IMR-90 (cell line): ENCODE measurements around the gene ZNF598. TPM values are rescaled to one million over a fixed set of nuclear protein-coding genes. Genes with fewer than 3 reads are reported as not detected.

Source experiments
- ATAC-seq: fragments of 200-7000 bp; cut with Tn5 transposase; 2 replicates; pipeline ENCODE4 v1.9.1; 2020; ENCODE audit warnings: low read depth, mild to moderate bottlenecking, moderate library complexity
- BruUV-seq: library from RNA; stranded (reverse); fragments of 400-500 nt; replicated peaks from 2 replicates; lab custom pipeline; 2021; lab: Mats Ljungman, UMichigan
- CTCF ChIA-PET: fragments of 300-600 bp; formaldehyde crosslinking; extraction: SDS; loops from one replicate; lab custom pipeline; 2021; ENCODE audit warnings: antibody characterized with exemption; lab: Yijun Ruan, JAX
- POLR2A ChIA-PET: fragments of 300-600 bp; sonication (Branson Sonifier 250); formaldehyde crosslinking; loops from one replicate; lab custom pipeline; 2022; ENCODE audit warnings: antibody characterized with exemption; ENCODE audit not compliant: unreplicated experiment; lab: Charles Lee
- DNase-seq: peaks from one replicate; pipeline ENCODE4 v3.0.0; 2013
- H2AFZ ChIP-seq: replicated peaks from 2 replicates; pipeline ENCODE3; 2013; ENCODE audit warnings: low read length, mild to moderate bottlenecking; ENCODE audit not compliant: poor library complexity
- H2AK5ac ChIP-seq: 2 replicates; pipeline ENCODE4 v1.6.1; 2013; ENCODE audit warnings: low read depth, low read length, inconsistent platforms
- H2AK9ac ChIP-seq: replicated peaks from 2 replicates; pipeline ENCODE3; 2013; ENCODE audit warnings: mild to moderate bottlenecking, low read depth, low read length, moderate library complexity; ENCODE audit not compliant: poor library complexity
- H2BK120ac ChIP-seq: 2 replicates; pipeline ENCODE4 v1.6.1; 2013; ENCODE audit warnings: low read depth, low read length, inconsistent platforms
- H2BK15ac ChIP-seq: 3 replicates; pipeline ENCODE4 v1.6.1; 2013; ENCODE audit warnings: low read depth, low read length, inconsistent platforms
- H2BK20ac ChIP-seq: 2 replicates; pipeline ENCODE4 v1.6.1; 2013; ENCODE audit warnings: low read depth, mild to moderate bottlenecking, inconsistent platforms, low read length, moderate library complexity
- H2BK5ac ChIP-seq: 2 replicates; pipeline ENCODE4 v1.6.1; 2013; ENCODE audit warnings: mild to moderate bottlenecking, low read depth, low read length, inconsistent platforms; ENCODE audit not compliant: poor library complexity, severe bottlenecking
- H3K14ac ChIP-seq: replicated peaks from 2 replicates; pipeline ENCODE4 v1.6.1; 2013; ENCODE audit warnings: low read depth, low read length, inconsistent platforms
- H3K18ac ChIP-seq: 2 replicates; pipeline ENCODE4 v1.6.1; 2013; ENCODE audit warnings: low read depth, low read length, control low read depth
- H3K23ac ChIP-seq: 2 replicates; pipeline ENCODE4 v1.6.1; 2013; ENCODE audit warnings: low read depth, low read length, inconsistent platforms
- H3K27ac ChIP-seq: 2 replicates; pipeline ENCODE4 v1.5.1; 2013; ENCODE audit warnings: mild to moderate bottlenecking, control low read depth, low read length; ENCODE audit not compliant: insufficient read depth
- H3K27me3 ChIP-seq: 2 replicates; pipeline ENCODE4 v1.6.1; 2013; ENCODE audit warnings: low read length; ENCODE audit not compliant: control insufficient read depth, insufficient read depth
- H3K36me3 ChIP-seq: 2 replicates; pipeline ENCODE4 v1.6.1; 2013; ENCODE audit warnings: low read length, mixed read lengths; ENCODE audit not compliant: control insufficient read depth, insufficient read depth
- H3K4ac ChIP-seq: 2 replicates; pipeline ENCODE4 v1.6.1; 2013; ENCODE audit warnings: low read depth, low read length, inconsistent platforms
- H3K4me1 ChIP-seq: 2 replicates; pipeline ENCODE4 v1.6.1; 2013; ENCODE audit warnings: low read length, mixed read lengths; ENCODE audit not compliant: control insufficient read depth, insufficient read depth
- H3K4me2 ChIP-seq: 2 replicates; pipeline ENCODE4 v1.6.1; 2013; ENCODE audit warnings: low read depth, mild to moderate bottlenecking, control low read depth, low read length, moderate library complexity
- H3K4me3 ChIP-seq: 2 replicates; pipeline ENCODE4 v1.5.1; 2013; ENCODE audit warnings: low read depth, mild to moderate bottlenecking, control low read depth, low read length, moderate library complexity; ENCODE audit not compliant: insufficient read depth
- H3K56ac ChIP-seq: 2 replicates; pipeline ENCODE4 v1.6.1; 2013; ENCODE audit warnings: low read length, inconsistent platforms; ENCODE audit not compliant: insufficient read depth; ENCODE audit errors: extremely low read depth
- H3K79me1 ChIP-seq, 2 experiments: 2 replicates each; pipeline ENCODE4 v1.6.1; 2013; ENCODE audit warnings: low read length in 2 of 2, inconsistent platforms in 1 of 2, low read depth in 1 of 2
- H3K9ac ChIP-seq: 2 replicates; pipeline ENCODE4 v1.6.1; 2013; ENCODE audit warnings: low read depth, low read length, control low read depth
- H3K9me1 ChIP-seq: 2 replicates; pipeline ENCODE4 v1.6.1; 2013; ENCODE audit warnings: low read length, inconsistent platforms; ENCODE audit not compliant: insufficient read depth
- H3K9me3 ChIP-seq: 2 replicates; pipeline ENCODE4 v1.6.1; 2013; ENCODE audit warnings: low read length; ENCODE audit not compliant: control insufficient read depth, insufficient read depth
- H4K20me1 ChIP-seq: 2 replicates; pipeline ENCODE4 v1.6.1; 2013; ENCODE audit warnings: low read length, inconsistent platforms; ENCODE audit not compliant: insufficient read depth
- H4K5ac ChIP-seq: 2 replicates; pipeline ENCODE4 v1.6.1; 2013; ENCODE audit warnings: mild to moderate bottlenecking, low read depth, low read length, control low read depth
- H4K8ac ChIP-seq, 2 experiments: 2 replicates each; pipeline ENCODE4 v1.6.1; 2013; ENCODE audit warnings: low read depth in 2 of 2, low read length in 2 of 2, control low read depth in 1 of 2, inconsistent platforms in 1 of 2
- H4K91ac ChIP-seq: 2 replicates; pipeline ENCODE4 v1.6.1; 2013; ENCODE audit warnings: low read depth, low read length, inconsistent platforms; ENCODE audit not compliant: insufficient read depth
- BHLHE40 ChIP-seq: fragments of 150-350 bp; IDR thresholded peaks from 2 replicates; pipeline ENCODE4 v1.6.1; 2016; ENCODE audit warnings: mild to moderate bottlenecking, low read depth, low read length
- CHD1 ChIP-seq: IDR thresholded peaks from 2 replicates; pipeline ENCODE4 v1.6.1; 2012; ENCODE audit warnings: low read depth, low read length, improper control_type of control experiment
- FOS ChIP-seq: fragments of 150-350 bp; IDR thresholded peaks from 2 replicates; pipeline ENCODE4 v1.6.1; 2016; ENCODE audit warnings: low read depth, low read length
- MAFK ChIP-seq: IDR thresholded peaks from 2 replicates; pipeline ENCODE4 v1.6.1; 2012; ENCODE audit warnings: low read depth, low read length, improper control_type of control experiment
- MAZ ChIP-seq: IDR thresholded peaks from 2 replicates; pipeline ENCODE4 v1.6.1; 2012; ENCODE audit warnings: low read depth, mild to moderate bottlenecking, low read length, improper control_type of control experiment, moderate library complexity, borderline replicate concordance
- MXI1 ChIP-seq: IDR thresholded peaks from 2 replicates; pipeline ENCODE4 v1.6.1; 2012; ENCODE audit warnings: low read depth, mild to moderate bottlenecking, low read length, moderate library complexity, borderline replicate concordance
- NFE2L2 ChIP-seq: fragments of 150-350 bp; IDR thresholded peaks from 2 replicates; pipeline ENCODE4 v1.6.1; 2016; ENCODE audit warnings: low read depth, mild to moderate bottlenecking, low read length
- RAD21 ChIP-seq: IDR thresholded peaks from 2 replicates; pipeline ENCODE4 v1.6.1; 2012; ENCODE audit warnings: low read length, improper control_type of control experiment
- SMC3 ChIP-seq: fragments of 150-350 bp; IDR thresholded peaks from 2 replicates; pipeline ENCODE4 v1.6.1; 2016; ENCODE audit warnings: low read depth, mild to moderate bottlenecking, antibody characterized with exemption, low read length, moderate library complexity
- WGBS, 2 experiments: methylation state at CpG; one replicate each; pipeline versions ENCODE4 v1.1.5 to v1.1.7; 2013; ENCODE audit warnings: missing lambda C conversion rate in 2 of 2; ENCODE audit not compliant: insufficient read length in 1 of 2; ENCODE audit errors: extremely low coverage in 2 of 2; 5-methylcytosine and 5-hydroxymethylcytosine counted together
- dilution Hi-C: fragments of 300-500 bp; cut with HindIII; formaldehyde crosslinking; loops from one replicate; pipeline ENCODE4 v1.14.3; 2018; ENCODE audit warnings: low sequenced_read_pairs; ENCODE audit not compliant: unreplicated experiment
- in situ Hi-C: fragments of 300-500 bp; cut with MboI; formaldehyde crosslinking; loops from 3 replicates; pipeline ENCODE4 v1.14.3; 2019; ENCODE audit warnings: low sequenced_read_pairs, inconsistent platforms, mixed read lengths
- intact Hi-C: fragments of 100-400 bp; cut with micrococcal nuclease; formaldehyde crosslinking; loops from 2 replicates; pipeline ENCODE4 v1.10.0; 2022
- polyA plus RNA-seq, 3 experiments: library from polyadenylated mRNA; depleted of rRNA; stranded (reverse); fragments of >200 nt; gene quantifications; 2 replicates each; pipeline ENCODE4 v1.2.3, GENCODE V29; 2012; ENCODE audit warnings: low replicate concordance in 1 of 3
- total RNA-seq: library from RNA; depleted of rRNA; stranded (reverse); fragments of >200 nt; gene quantifications from 2 replicates; pipeline ENCODE4 v1.2.3, GENCODE V29; 2012

Gene ZNF598
- total and polyA plus RNA-seq, 2 of the 4 experiments (the other 2 are of a cell fraction) = 3.4 to 36.4 TPM

DNA sequence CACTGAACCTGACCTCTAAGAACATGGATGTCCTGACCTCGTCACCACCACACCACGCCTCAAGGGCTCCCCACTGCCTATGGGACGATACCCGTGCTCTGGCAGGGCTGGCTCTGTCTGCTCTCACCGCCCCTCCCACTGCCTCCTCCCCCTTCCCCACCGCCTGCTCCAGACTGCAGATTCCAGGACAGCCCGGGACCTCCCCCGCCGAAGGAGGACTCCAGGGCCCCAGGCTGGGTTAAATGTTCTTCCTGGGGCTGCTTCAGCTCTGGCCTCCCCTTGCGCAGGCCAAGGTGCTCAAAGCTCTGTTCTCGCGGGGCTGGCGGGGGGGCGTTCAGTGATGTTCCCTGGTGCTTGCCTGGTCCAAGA, 13.1 kb upstream of the ZNF598 start:
- Histone ChIP-seq H3K4ac (peak overlapping the region; percentile 67), H3K18ac (no peak overlapping the region; the same call in 1 of the 2 replicates), H3K9me1 (peaks cover 3% of the 10 kb centered on the region), H2AFZ (peak overlapping the region; percentile 96), H2BK15ac (no peak overlapping the region; the same call in 2 of the 3 replicates), H2AK5ac (peak overlapping the region; percentile 54), H4K91ac (peak overlapping the region; percentile 19; the same call in 1 of the 2 replicates), H3K9ac (0 out of 2 replicates have a peak overlapping the region, but pooled peaks have one; percentile 45), H3K4me1 (peaks cover 9% of the 10 kb centered on the region), H4K20me1 (peaks cover 4% of the 10 kb centered on the region), H3K9me3 (no peaks in the 10 kb centered on the region), H3K4me3 (peak overlapping the region; percentile 13; the same call in 1 of the 2 replicates), H2BK120ac (peak overlapping the region; percentile 50), H2BK20ac (no peak overlapping the region), H3K79me1 (peaks cover 6 to 12% of the 10 kb centered on the region in 2 experiments; a peak in 3 of 4 replicates), H4K8ac (peak overlapping the region in 1 of 2 experiments; percentile 73; a peak in 3 of 4 replicates), H3K56ac (no peak overlapping the region), H2AK9ac (peak overlapping the region; percentile 82), H3K27me3 (peaks cover 18% of the 10 kb centered on the region; the same call in 1 of the 2 replicates), H3K27ac (peak overlapping the region; percentile 31), H3K14ac (peak overlapping the region; percentile 61; the same call in 1 of the 2 replicates), H3K23ac (no peak overlapping the region), H2BK5ac (peak overlapping the region; percentile 17), H4K5ac (peak overlapping the region; percentile 62), H3K36me3 (no peaks in the 10 kb centered on the region), H3K4me2 (peak overlapping the region; percentile 77)
- DNase-seq (peak; percentile 26), ATAC-seq (peak; percentile 44)
- in situ Hi-C loops = loop anchor here (5.0 kb wide), 1 partner anchor 120 kb away; no protein-coding TSS in a partner anchor
- TF ChIP-seq SMC3 (no peak), NFE2L2 (no peak), MXI1 (no peak), MAFK (no peak), CHD1 (no peak), RAD21 (no peak), BHLHE40 (no peak), FOS (no peak), MAZ (no peak)
- dilution Hi-C loops = no loop called here
- POLR2A ChIA-PET = interaction anchor here (0.6 kb wide), 1 partner anchor 17 kb away, joined by 4 read pairs; no protein-coding TSS in a partner anchor
- WGBS, 2 experiments = 8% methylated on average over 10 of the region's 14 CpGs; no CpG with 5 or more reads in 1 of the 2 experiments
- CTCF ChIA-PET = interaction anchor here (0.6 to 1.4 kb wide), 6 partner anchors 14 to 182 kb away, joined by 3 to 10 read pairs (median 3); partner anchors contain the start of gene NTHL1
- intact Hi-C loops = loop anchor here (1.0 kb wide), 4 partner anchors 17 to 118 kb away; partner anchors contain the start of genes NTHL1 and TSC2
- BruUV-seq = no TSS peak
